ENCODE data around the gene VSX2. TPM values are rescaled to one million over a fixed set of nuclear protein-coding genes. Genes with fewer than 3 reads are reported as not detected.
A peak's percentile ranks its signal among the peaks of the same experiment; 100 is the strongest.

The VSX2 gene
- total RNA-seq, 3 donors from 2014 or later (not counting 1 experiment from before 2014, with no cell fraction given), result not detected

DNA sequence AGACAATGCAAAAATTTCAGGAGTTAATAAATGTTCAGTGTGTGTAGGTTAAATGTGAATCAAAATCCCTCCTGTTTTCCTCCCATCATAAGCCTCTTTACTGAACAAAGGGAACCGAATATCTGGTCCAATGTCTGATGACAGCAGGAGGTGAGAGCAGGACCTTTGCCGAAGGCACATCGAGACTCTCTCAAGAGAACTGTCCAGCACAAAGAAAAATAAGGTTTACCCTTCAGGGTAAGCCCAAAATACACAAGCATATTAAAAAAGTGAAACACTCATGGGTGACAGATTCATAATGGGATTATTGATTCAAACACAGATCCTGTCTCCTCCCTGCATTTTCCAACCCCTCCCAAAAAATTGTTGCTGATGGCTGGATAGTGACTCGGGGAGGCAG, 4.2 kb upstream of the VSX2 start:
- H3K9me3 Mint-ChIP-seq, result peaks cover 0 to 2% of the 10 kb centered on the region in 2 donors
- ATAC-seq, result no peak
- TF ChIP-seq, protein P1, sequence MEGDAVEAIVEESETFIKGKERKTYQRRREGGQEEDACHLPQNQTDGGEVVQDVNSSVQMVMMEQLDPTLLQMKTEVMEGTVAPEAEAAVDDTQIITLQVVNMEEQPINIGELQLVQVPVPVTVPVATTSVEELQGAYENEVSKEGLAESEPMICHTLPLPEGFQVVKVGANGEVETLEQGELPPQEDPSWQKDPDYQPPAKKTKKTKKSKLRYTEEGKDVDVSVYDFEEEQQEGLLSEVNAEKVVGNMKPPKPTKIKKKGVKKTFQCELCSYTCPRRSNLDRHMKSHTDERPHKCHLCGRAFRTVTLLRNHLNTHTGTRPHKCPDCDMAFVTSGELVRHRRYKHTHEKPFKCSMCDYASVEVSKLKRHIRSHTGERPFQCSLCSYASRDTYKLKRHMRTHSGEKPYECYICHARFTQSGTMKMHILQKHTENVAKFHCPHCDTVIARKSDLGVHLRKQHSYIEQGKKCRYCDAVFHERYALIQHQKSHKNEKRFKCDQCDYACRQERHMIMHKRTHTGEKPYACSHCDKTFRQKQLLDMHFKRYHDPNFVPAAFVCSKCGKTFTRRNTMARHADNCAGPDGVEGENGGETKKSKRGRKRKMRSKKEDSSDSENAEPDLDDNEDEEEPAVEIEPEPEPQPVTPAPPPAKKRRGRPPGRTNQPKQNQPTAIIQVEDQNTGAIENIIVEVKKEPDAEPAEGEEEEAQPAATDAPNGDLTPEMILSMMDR (IDR thresholded peaks at IDR 0.05), result no peak
- no peak for DNase-seq
- no peak overlapping the region for H3K4me3 Mint-ChIP-seq
- 76% methylated on average over 3 of the region's 4 CpGs for WGBS (ENCODE audit: insufficient coverage)
- H3K27me3 Mint-ChIP-seq (ENCODE audit: low read depth in 2 of 2), result peaks cover 41 to 42% of the 10 kb centered on the region in 2 donors
- H3K4me1 Mint-ChIP-seq, result no peaks in the 10 kb centered on the region
- H3K27me3 ChIP-seq (ENCODE audit: control insufficient read depth, insufficient read depth, low read length), result peaks cover 22% of the 10 kb centered on the region
- no peaks in the 10 kb centered on the region for H3K36me3 ChIP-seq (ENCODE audit: control insufficient read depth, insufficient read depth, low read length)
- H3K27ac Mint-ChIP-seq, result no peak overlapping the region
- intact Hi-C loops (cut with micrococcal nuclease), result no loop called here
- peaks cover under 1% of the 10 kb centered on the region for H3K4me1 ChIP-seq (ENCODE audit: control insufficient read depth, insufficient read depth, low read length)
- H3K4me3 ChIP-seq (ENCODE audit: low read length), result no peak overlapping the region
- H3K36me3 Mint-ChIP-seq, result no peaks in the 10 kb centered on the region
- peaks cover 5% of the 10 kb centered on the region for H3K9me3 ChIP-seq (ENCODE audit: control insufficient read depth, insufficient read depth, low read length)
- no peak overlapping the region for H3K27ac ChIP-seq (ENCODE audit: low read length)

DNA sequence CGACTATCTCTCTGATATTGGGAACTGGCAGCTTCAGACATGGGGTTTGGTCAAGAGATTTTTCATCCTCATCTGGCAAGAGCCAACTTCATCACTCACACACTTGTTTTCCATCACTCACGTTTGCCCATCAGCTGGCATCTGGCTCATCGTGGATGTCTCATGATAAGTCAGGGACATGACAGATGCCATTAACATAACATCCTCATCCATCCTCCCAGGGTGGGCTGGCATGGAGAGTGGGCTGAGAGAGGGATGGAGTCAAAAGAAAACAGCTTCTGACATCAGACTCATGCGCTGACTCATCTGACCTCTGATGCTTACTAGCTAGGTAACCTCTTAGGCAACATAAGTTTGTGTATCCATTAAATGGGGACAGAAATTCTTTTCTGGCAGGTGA, 1.8 kb upstream of the VSX2 start:
- Histone ChIP-seq H3K27me3 (ENCODE audit: control insufficient read depth, insufficient read depth, low read length) (peaks cover 41% of the 10 kb centered on the region), H3K4me1 (ENCODE audit: control insufficient read depth, insufficient read depth, low read length) (peaks cover 16% of the 10 kb centered on the region), H3K4me3 (ENCODE audit: low read length) (no peak overlapping the region), H3K27ac (ENCODE audit: low read length) (no peak overlapping the region), H3K9me3 (ENCODE audit: control insufficient read depth, insufficient read depth, low read length) (no peaks in the 10 kb centered on the region), H3K36me3 (ENCODE audit: control insufficient read depth, insufficient read depth, low read length) (no peaks in the 10 kb centered on the region)
- no peak for DNase-seq
- Mint-ChIP-seq H3K27me3 (ENCODE audit: low read depth in 2 of 2) (peaks cover 48 to 57% of the 10 kb centered on the region in 2 donors), H3K9me3 (no peaks in the 10 kb centered on the region), H3K27ac (no peak overlapping the region), H3K4me3 (no peak overlapping the region), H3K4me1 (peaks cover 6 to 9% of the 10 kb centered on the region in 2 donors), H3K36me3 (peaks cover 6% of the 10 kb centered on the region)
- intact Hi-C loops (cut with micrococcal nuclease), result no loop called here
- WGBS (ENCODE audit: insufficient coverage), result 89% methylated on average over 3 of the region's 4 CpGs
- TF ChIP-seq, protein P1 (IDR thresholded peaks at IDR 0.05), result no peak
- no peak for ATAC-seq

DNA sequence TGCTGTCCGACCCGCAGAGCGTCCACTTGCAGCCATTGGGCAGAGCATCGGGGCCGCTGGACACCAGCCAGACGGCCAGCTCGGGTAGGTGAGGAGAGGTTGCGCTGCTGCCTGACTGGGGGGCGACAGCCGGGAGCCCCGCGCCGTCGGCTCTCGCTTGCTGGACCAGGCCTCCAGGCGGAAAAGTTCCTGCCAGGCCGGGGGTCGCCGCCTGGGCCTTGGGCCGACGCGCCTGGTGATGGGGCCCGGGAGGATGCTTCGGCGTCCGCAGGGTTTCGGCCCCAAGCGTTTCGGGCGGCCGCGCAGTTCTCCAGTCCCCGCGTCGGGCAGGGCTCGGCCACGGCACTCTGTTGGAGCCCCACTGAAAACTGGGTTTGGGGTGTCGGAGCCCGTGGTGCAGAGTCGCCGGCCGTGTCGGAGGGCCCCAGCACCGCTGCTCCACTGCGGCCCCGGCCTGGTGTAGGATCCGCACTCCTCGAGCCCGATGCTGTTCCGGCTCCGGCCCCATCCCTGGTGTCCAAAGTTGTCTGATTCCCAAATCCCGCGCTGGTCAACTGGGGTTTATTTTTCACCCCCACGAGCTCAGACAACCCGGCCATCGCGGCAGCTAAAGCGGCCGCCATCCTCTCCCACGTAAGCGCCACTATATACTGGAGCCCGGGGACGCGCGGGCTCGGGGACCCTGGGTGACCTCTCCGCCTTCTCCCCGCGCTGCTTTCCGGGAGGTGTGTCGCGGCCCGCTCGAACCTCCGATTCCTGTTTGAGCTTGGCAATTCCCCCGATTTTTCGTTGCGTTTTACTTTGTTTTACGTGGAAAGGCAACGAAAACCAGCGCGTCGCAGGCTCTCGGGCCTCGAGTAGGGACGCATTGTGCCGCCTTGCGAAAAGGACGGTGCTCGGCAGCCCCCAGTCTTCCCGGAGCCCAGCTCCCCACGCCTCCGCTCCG, 872 bp downstream of the VSX2 start:
- peak in 1 of 2 donors; percentile 21 for DNase-seq
- whole genome bisulfite sequencing (ENCODE audit: insufficient coverage), result 5% methylated on average over 94 of the region's 94 CpGs
- no peak for ATAC-seq
- no peak overlapping the region for H3K27ac ChIP-seq (ENCODE audit: low read length)
- Mint-ChIP-seq H3K36me3 (peaks cover 7% of the 10 kb centered on the region), H3K4me3 (peak overlapping the region; percentile 17), H3K27ac (no peak overlapping the region), H3K9me3 (no peaks in the 10 kb centered on the region), H3K4me1 (peaks cover 6 to 10% of the 10 kb centered on the region in 2 donors), H3K27me3 (ENCODE audit: low read depth in 2 of 2) (peaks cover 64 to 71% of the 10 kb centered on the region in 2 donors)
- H3K4me3 ChIP-seq (ENCODE audit: low read length), result no peak overlapping the region
- no peaks in the 10 kb centered on the region for H3K36me3 ChIP-seq (ENCODE audit: control insufficient read depth, insufficient read depth, low read length)
- peaks cover 58% of the 10 kb centered on the region for H3K27me3 ChIP-seq (ENCODE audit: control insufficient read depth, insufficient read depth, low read length)
- no peaks in the 10 kb centered on the region for H3K9me3 ChIP-seq (ENCODE audit: control insufficient read depth, insufficient read depth, low read length)
- H3K4me1 ChIP-seq (ENCODE audit: control insufficient read depth, insufficient read depth, low read length), result peaks cover 16% of the 10 kb centered on the region
- TF ChIP-seq, protein P1 (IDR thresholded peaks at IDR 0.05), result no peak
- intact Hi-C loops (cut with micrococcal nuclease), result no loop called here

Measured in natural killer cell (primary cell).